Pulmonary artery endothelial cell (primary cell): Measurements from ENCODE around the gene BRD3OS. TPM values are rescaled to one million over a fixed set of nuclear protein-coding genes. Genes with fewer than 3 reads are reported as not detected.

ENCODE experiments used
- DNase-seq: peaks from one replicate; pipeline ENCODE4 v3.0.0-alpha.2; 2011; ENCODE audit warnings: low read depth, low spot score
- total RNA-seq: library from RNA; depleted of rRNA; stranded (reverse); fragments of >200 nt; gene quantifications from 2 replicates; pipeline ENCODE4 v1.2.3, GENCODE V29; 2014

BRD3OS gene
- total RNA-seq, 1 donor from 2014 or later = 12.9 TPM

- no peak for DNase-seq
Observed at GRCh38 chr9:134004881-134005280, 20.4 kb upstream of the BRD3OS start.

GRCh38 chr9:134005381-134005780 lies 19.9 kb upstream of the BRD3OS start:
- no peak for DNase-seq

- no peak for DNase-seq
Observed at GRCh38 chr9:134007150-134007549, 18.1 kb upstream of the BRD3OS start.

GRCh38 chr9:134007571-134007970 lies 17.7 kb upstream of the BRD3OS start:
- no peak for DNase-seq

- DNase-seq = peak; percentile 56
Observed at GRCh38 chr9:134010310-134011173, 14.7 kb upstream of the BRD3OS start.

GRCh38 chr9:134011401-134011800 lies 13.9 kb upstream of the BRD3OS start:
- DNase-seq = no peak

GRCh38 chr9:134014946-134015345 lies 10.3 kb upstream of the BRD3OS start:
- DNase-seq = no peak

GRCh38 chr9:134024214-134024792 lies 978 bp upstream of the BRD3OS start:
- no peak for DNase-seq

- DNase-seq = no peak
Observed at GRCh38 chr9:134025606-134026541, 593 bp downstream of the BRD3OS start.

GRCh38 chr9:134026581-134026980 lies 1.3 kb downstream of the BRD3OS start:
- DNase-seq = no peak

GRCh38 chr9:134026981-134027380 lies 1.7 kb downstream of the BRD3OS start:
- no peak for DNase-seq

- no peak for DNase-seq
Observed at GRCh38 chr9:134027561-134027960, 2.3 kb downstream of the BRD3OS start.

- DNase-seq = no peak
Observed at GRCh38 chr9:134028076-134028475, 2.8 kb downstream of the BRD3OS start.

- DNase-seq = no peak
Observed at GRCh38 chr9:134028575-134029247, 3.4 kb downstream of the BRD3OS start.

GRCh38 chr9:134029248-134030226 lies 4.3 kb downstream of the BRD3OS start:
- DNase-seq = no peak

GRCh38 chr9:134030821-134031470 lies 5.7 kb downstream of the BRD3OS start:
- DNase-seq = no peak

- no peak for DNase-seq
Observed at GRCh38 chr9:134031783-134032182, 6.5 kb downstream of the BRD3OS start.

- no peak for DNase-seq
Observed at GRCh38 chr9:134032456-134033222, 7.4 kb downstream of the BRD3OS start.
